Measurements from ENCODE around the gene JADE1. TPM values are rescaled to one million over a fixed set of nuclear protein-coding genes. Genes with fewer than 3 reads are reported as not detected.

Gene JADE1
- total RNA-seq, 1 experiment from 2014 or later = 16.4 TPM

DNA sequence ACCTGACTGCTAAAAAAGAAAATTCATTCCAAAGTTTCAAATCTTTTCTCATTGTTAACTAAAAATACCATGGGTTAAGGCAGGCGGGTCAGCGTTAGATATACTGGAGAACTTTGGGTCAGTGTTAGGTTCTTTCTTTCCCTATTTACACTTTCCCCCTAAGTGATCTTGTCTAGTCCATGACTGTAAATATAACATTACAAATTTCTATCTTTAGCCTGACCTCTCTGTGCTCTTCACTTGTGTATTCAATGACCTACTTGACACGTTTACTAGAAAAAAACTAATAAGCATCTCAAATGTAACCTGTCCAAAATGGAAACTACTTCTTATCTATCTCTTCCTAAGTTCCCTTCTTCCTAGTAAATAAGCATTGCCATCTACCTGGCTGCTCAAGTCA lies 95.3 kb downstream of the JADE1 start:
- Histone ChIP-seq H3K4me3 (no peak overlapping the region), H3K9me3 (no peaks in the 10 kb centered on the region), H3K27me3 (no peaks in the 10 kb centered on the region), H3K36me3 (no peaks in the 10 kb centered on the region)
- DNase-seq = no peak

DNA sequence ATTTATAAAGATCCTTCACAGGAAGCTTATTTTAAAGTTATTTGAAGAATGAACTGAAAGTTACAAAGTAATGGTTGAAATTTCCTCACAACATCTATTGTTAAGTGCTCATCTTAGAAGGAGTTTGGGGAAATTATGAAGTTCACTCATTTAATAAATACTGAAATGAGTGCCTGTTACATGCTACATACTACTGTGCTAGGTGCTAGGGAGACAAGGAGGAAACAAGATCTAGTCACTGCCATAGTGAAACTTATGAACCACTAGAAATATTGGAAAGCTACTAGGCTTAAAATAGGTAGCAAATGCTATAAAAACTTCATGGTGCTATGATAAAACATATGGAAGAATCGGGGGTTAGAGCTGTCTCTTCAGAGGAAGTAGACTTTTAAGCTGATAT lies 97.1 kb downstream of the JADE1 start:
- no peaks in the 10 kb centered on the region for H3K27me3 ChIP-seq
- no peak overlapping the region for H3K4me3 ChIP-seq
- H3K9me3 ChIP-seq = no peaks in the 10 kb centered on the region
- no peak for DNase-seq
- no peaks in the 10 kb centered on the region for H3K36me3 ChIP-seq

DNA sequence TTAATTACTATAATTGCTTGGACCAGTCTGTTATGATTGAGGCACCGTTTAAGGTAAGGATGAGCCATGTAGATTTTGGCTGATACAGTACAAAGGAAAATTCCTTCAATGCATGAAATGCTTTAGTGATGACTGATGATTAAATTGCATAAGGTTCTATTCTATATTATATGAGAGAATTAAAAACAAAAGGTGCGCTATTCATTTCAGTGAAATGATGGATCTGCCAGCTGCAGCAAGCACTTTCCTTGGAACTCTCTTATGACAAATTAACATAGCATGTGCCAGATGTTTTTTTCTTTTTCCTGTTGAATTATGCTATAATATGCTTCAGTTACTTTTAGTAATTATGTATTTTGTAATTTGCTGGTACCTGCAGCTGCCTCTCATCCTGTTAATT lies 98.5 kb downstream of the JADE1 start:
- no peak for DNase-seq

DNA sequence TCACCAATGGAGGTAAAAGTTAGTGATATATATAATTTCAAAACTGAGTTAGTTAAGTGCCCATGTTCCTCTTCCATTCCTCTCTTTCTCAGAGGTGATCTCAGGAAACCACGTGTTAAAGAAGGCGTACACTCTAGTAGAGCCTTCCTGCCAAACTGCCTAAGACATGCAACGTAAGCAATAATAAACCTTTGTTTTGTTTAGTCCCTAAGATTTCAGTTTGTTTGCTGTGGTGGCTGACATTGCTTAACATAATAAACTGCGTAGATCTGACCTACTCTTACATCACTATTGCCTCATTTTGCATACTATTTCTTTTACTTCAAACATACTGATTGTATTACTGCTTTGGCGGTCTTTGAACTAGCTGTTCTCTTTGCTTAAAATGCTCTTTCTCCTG lies 99.2 kb downstream of the JADE1 start:
- Histone ChIP-seq H3K9me3 (no peaks in the 10 kb centered on the region), H3K36me3 (no peaks in the 10 kb centered on the region), H3K27me3 (no peaks in the 10 kb centered on the region), H3K4me3 (no peak overlapping the region)
- DNase-seq = no peak

More for the DNA sequence above, 98.5 kb downstream of the JADE1 start:
- Histone ChIP-seq H3K9me3 (no peaks in the 10 kb centered on the region), H3K36me3 (no peaks in the 10 kb centered on the region), H3K4me3 (no peak overlapping the region), H3K27me3 (no peaks in the 10 kb centered on the region)

DNA sequence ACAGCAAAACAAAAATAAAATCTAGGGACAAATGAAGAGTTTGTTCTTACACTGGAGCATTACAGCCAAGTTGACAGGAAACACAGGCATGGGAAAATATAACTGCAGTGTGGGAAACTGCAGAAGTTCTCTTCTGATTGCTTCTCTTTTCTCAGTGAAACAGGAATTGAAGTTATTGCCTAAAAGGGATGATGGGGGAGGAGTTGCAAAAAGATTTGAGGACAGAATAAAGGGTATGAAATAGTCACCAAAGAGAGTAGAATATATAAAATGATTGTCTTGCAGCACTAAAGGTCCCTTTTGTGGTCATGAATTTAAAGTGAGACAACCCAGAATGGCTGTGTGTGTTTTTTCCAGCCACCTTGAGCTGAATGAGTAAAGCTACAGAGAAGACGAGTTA lies 103.7 kb downstream of the JADE1 start:
- no peak for DNase-seq
- H3K9me3 ChIP-seq = no peaks in the 10 kb centered on the region
- H3K27me3 ChIP-seq = no peaks in the 10 kb centered on the region
- H3K4me3 ChIP-seq = no peak overlapping the region
- no peaks in the 10 kb centered on the region for H3K36me3 ChIP-seq

DNA sequence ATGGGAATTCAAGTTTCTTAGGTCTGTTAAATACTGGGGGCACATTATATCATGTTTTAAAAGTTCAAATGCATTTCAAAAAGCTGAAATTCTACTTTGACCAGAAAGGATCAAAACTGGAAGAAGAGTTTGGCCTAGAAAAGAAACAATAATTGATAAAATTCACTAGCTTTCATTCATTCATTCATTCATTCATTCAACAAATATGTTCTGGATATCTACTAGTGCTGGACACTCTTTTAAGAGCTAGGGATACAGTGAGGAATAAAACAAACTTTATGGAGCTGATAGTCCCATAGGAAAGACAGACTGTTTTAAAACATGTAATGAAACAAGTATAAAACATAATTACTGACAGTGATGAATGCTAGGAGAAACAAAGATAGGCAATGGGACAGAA lies 106.0 kb downstream of the JADE1 start:
- no peaks in the 10 kb centered on the region for H3K36me3 ChIP-seq
- no peak for DNase-seq
- H3K27me3 ChIP-seq = no peaks in the 10 kb centered on the region
- no peaks in the 10 kb centered on the region for H3K9me3 ChIP-seq
- H3K4me3 ChIP-seq = no peak overlapping the region

DNA sequence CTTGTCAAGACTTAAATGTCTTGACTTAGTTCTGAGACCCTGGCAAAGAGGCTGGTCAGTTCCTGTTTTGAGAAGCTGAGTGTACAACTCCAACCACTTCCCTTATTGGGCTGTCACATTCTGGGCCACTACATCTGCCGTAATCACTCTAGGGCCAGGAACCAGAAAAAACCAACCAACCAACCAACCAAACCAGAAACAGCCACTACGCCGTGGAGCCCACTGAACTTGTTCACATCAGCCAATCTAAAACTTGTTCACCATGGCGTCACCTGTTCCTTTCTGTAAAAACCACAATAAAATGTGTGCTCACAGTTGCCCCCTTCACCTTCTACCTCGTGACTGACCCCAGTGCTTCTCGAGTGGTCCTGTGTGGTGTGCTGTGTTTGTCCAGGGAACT lies 107.3 kb downstream of the JADE1 start:
- no peaks in the 10 kb centered on the region for H3K36me3 ChIP-seq

DNA sequence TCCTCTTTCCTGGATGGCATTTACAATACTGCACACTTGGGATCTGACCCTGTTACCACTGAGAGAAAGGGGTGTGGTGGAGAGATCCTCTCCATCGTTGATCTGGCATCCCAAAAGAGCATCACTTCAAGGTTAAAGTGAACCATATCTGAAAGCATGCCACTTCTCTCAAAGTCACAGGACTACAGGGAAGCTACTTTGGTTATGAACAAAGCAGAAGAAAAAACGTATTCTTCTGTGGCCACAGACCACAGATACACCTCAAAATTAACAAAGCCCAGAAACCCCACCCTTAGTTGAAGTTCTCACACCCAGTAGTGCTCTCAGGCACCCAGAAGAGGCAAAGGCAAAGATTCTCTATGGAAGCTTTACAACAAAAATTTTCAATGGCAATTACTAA lies 108.3 kb downstream of the JADE1 start:
- Histone ChIP-seq H3K9me3 (no peaks in the 10 kb centered on the region), H3K4me3 (no peak overlapping the region), H3K36me3 (no peaks in the 10 kb centered on the region), H3K27me3 (no peaks in the 10 kb centered on the region)
- no peak for DNase-seq

More for the DNA sequence above, 107.3 kb downstream of the JADE1 start:
- no peaks in the 10 kb centered on the region for H3K27me3 ChIP-seq
- H3K9me3 ChIP-seq = no peaks in the 10 kb centered on the region
- DNase-seq = no peak
- H3K4me3 ChIP-seq = no peak overlapping the region

DNA sequence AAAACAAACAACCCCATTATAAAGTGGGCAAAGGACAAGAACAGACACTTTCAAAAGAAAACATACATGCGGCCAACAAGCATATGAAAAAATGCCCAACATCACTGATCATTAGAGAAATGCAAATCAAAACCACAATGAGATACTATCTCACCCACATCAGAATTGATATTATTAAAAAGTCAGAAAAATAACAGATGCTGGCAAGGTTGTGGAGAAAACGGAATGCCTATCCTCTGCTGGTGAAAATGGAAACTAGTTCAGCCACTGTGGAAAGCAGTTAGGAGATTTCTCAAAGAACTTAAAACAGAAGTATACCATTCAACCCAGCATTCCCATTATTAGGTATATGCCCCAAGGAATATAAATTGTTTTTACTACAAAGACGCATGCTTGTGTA lies 112.5 kb downstream of the JADE1 start:
- Histone ChIP-seq H3K27me3 (no peaks in the 10 kb centered on the region), H3K4me3 (no peak overlapping the region), H3K36me3 (peaks cover 2% of the 10 kb centered on the region; the same call in 1 of the 2 replicates), H3K9me3 (no peaks in the 10 kb centered on the region)
- DNase-seq = no peak

Data from MG63 (cell line).